Non-pigmented ciliary epithelial cell (primary cell): ENCODE results near the gene SMYD3.

Source experiments
- DNase-seq: peaks from one replicate; pipeline ENCODE4 v3.0.0-alpha.2; 2010; ENCODE audit warnings: low read depth

The SMYD3 gene

DNA sequence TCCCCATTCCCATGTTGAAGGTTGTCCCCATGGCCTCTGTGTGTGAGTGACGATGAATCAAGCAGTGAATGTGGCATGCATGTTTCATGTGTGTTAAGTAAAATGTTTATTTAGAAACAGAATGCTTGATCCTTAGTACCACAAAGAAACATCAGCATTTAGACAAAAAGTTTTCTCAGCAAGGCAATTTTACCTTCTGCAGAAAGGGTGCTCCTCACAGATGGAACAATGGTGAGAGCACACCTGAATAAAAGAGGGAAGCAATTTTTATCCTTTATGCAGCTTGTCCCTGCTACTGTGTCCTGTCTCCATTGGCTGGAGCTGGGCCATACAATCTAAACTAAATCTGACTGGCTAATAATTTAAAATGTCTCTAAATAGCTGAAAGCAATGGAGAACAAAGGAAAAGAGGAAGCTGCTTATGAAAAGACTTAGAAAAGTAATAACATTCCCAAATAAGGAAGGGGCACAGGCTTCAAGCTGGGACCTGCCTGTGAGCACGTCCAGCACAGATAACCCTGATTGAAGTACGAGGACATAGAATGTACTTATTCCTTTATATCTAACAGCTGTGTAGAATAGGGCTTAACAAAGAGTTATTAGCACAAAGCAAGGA, 8.4 kb upstream of the SMYD3 start:
- no peak for DNase-seq

DNA sequence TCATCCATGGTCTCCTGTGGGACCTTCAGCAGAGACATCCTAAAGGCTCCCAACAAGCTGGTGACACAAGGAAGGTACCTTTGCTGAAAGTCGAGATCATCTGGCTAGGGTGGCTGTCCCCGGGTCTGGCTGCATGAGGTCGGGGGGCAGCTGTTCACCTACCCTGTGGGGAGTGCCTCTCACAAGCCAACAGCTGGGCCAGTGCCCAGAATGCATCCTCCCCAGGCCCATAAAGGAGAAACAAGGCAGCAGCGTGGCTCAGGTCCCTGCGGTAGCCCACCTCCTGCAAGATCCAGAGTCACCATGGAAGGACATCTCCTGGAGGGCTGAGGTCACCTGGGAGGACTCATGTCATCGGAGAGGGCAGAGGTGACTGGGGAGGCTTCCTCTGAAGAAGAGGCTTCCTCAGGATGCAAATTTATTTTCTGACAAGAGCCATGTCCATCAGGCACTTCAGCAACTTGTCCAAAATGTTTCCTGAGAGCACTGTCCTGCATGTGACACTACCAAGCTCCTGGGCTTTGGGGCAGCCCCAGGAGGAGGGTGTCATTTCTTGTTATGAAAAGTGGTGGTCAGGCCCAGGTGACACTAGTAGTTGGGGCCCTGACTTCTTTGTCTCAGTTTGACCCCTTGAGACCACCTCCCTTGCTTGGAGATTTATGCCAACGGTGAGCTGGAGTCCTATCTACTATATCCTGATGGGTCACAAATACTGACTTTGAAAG, 6.7 kb upstream of the SMYD3 start:
- no peak for DNase-seq

DNA sequence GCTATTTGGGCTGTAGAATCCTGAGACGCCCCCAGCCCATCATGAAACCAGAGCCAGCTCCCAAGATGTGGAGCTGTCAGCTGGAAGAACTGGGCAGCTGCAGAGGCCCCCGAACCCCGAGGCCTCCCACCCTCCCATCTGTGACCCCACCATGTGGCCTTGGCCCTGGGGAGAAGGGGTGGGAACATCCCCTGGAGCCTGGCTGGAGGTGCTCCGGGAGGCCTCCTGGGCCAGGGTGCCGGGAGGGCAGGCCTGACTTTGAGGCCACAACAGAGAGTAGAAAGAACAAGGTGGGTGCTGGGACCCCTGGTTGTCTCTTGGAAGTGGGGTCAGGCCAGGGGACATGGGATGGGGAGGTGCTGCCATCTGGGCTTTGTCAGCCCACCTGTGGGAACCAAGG, 6.0 kb upstream of the SMYD3 start:
- DNase-seq, result no peak

DNA sequence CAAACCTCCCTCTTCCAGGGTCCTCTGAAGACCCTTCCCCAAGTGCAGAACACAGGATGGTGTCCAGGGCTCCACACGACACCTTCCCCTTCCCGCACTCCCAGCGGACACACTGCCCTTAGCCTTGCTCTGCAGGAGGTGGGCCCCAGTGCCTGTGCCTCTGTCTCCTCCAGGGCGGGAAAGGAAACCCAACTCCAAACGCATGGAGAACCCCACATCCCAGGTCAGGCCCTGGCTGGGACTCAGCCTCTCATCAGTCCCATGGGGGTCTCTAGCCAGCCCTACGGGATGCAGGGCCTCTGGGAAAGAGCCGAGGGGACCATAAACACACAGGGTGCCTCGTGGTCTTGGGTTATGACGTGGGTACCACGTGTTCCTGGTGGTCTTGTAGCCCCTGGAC, 5.6 kb upstream of the SMYD3 start:
- DNase-seq, result no peak

DNA sequence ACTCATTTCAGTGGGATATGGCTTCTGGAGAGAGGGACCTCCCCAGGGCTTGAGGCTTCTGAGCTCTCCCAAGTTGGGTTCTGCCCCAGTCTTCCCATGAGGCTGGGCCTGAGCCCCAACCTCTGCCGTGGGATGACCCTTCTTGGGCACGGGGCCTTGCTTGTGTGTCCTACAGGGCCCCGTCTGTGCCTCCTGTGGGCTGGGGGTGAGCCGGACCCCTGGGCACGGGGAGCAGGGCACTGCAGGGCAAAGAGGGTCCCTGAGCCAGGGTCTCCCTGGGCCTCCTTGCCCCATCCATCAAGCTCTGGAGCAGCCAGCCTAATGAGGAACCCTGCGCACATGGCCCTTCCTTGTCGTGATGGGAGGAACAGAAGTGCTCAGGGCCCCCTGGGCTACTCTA, 5.2 kb upstream of the SMYD3 start:
- no peak for DNase-seq

DNA sequence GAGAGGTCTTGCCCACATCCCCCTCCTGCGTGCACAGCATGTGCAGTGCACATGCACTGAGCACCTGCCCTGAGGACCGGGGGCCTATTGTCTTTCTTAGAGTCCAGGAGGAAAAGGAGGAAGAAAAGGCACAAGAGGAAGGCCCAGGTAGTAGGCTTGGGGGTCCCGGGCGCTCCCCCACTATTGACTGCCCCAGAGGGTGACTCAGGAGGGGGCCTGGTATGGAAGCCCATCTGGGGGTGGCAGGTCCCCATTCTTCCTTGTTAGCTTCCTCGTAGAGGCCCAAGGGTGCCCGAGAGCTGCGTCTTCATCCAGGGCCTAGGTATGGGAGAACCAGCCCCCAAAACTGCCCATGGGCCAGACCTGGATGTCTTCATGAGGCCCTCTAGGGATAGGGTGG, 4.1 kb upstream of the SMYD3 start:
- no peak for DNase-seq

DNA sequence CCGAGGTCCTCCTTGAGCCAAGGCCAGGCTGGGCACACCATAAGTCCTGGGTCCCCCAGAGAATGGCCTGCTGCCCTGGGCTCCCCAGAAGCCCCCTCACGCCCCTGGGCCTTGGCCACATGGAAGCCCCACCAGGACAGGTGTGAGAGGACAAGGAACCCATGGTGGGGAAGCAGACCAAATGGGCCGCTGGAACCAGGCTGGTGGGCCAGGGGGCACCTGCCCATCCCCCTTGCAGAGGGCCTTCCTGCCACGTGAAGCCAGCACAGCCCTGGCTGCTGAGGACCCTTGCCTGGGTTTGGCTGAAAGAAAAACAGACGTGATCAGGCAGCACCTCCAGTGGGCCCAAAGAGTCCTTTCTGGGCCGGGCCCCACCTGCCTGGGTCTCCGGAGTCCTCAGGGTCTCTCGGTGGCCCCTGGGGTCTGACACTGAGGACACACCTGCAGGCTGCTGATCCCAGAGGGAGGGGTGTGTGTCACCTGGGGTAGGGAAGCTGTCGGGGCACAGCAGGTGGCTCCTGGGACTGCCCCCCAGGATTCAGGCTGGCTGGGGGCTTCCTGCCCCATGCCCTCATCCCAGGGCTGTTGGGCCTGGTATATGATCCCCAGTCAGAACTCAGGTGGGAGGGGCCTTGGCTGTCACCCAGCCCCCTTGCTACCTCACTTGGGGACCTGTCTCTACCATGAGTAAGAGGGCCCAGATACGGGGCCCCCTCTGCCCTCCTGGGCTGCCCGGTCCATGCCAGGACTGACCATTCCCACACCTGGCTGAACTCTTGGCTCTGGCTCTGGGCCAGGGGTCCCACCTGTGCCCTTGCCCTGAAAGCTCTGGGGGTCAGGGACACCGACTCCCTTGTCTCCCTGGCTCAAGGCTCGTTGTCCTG, 3.3 kb upstream of the SMYD3 start:
- DNase-seq, result no peak

DNA sequence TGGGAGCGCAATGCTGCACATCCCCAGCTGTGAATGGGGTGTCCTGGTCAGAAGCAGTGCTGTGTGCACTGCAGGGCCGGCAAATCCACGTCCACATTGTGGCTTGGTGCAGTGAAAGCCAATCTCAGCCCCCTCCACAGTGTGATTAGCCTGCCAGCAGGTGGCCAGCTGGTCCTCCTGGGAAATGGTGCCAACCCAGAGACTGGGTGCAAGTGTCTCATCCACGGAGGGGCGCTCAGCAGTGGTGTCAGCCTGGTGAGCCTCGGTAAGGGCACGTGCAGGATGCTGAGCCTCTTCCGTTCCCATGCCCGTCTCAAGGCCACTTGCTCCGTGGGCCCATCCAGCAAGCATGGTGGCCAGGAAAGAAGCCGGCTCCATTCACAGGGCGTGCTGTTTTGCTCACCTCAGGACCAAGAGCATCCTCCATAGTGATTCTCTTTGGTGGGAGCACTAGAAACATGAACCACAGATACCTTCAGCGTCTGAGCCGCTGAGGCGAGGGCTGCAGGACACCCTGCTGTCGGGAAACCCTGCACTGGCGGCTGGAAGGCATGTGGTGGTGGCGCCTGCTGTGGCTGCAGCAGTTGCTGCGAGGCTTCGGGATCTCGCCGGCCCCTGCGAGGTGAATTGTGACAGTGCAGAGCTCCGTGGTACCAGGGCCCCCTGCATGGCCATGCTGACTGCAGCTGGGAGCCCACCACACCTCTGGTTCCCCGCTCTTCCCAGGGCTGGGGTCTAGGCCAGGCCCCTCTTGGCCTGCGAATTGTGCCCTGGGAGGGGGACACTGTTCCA, 2.0 kb upstream of the SMYD3 start:
- DNase-seq, result no peak

DNA sequence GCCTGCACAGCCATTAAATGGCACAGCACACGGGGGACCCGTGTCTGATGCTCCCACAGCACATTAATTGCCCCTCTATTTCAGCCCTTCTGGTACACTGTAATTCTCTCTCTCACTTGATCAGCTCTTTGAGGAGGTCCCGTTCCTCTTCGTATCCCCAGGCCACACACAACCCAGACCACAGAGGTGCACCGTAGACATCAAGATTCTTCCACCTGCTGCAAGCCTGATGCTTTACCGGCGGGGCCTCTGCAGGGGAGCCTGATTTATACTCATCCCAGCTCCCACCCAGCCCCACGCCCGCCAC, 759 bp downstream of the SMYD3 start:
- DNase-seq, result no peak

DNA sequence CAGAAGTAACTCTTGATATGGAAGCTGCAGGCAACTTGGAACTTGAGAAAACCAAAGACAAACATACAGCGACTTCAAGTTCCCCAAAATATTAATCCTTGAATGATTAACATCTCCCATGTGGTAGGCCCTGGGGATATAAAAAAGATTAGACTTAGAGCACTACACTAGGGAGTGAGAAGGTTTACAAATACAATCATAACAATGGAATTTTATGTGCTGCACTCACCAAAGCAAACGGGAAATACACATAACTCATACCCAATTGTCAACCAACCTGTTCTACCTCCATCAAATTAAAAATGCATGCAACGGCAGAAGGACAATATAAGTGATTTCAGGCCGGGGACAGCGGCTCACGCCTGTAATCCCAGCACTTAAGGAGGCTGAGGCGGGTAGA, 3.7 kb downstream of the SMYD3 start:
- DNase-seq, result no peak

DNA sequence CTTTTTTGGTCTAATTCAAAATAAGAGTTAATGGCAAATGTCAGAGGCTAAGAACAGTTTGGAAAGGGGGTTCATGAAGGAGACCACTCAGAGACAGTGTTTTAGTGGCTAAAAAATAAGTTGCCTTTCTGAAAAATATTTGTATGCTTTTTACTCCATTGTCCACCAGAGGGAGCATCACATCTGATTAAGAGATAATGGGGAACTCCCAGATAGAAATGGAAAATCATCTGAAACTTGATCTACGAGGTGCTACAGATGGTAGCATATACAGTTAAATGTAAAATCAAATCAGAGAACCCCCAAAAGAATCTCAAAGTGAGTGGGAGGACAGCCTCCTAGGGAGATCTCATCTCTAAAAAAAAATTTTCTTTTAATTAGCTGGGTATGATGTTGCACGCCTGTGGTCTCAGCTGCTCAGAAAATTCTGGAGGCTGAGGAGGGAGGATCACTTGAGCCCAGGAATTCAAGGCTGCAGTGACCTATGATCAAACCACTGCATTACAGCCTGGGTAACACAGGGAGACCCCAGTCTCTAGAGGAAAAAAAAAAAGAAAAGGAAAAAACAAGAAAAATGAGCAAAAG, 9.7 kb downstream of the SMYD3 start:
- DNase-seq, result no peak

DNA sequence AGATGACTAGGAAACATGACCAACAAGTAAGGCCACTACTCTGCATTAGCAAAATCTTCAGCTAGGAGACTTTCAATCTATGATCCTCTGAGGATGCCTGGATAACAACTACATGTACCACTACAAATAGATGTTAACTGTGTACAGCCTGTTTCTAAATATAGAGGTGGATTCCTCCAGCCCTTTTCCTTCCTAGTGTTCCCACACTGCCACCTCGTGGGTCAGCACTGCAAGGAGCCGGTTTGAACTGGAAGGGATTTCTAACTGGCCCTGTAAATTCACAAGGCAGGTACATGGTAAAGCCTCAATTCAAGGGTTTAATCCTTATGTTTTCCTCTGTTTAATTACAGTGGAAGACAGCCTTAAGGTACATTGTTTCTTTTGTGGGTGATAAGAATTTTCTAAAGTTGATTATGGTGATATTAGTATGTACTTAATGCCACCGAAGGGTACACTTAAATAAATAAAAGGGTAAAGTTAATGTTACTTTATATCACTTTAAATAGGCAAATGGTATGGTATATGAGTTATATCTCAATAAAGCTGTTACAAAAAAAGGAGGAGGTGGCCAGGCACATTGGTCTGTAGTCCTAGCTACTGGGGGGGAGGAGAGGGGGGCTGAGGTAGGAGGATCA, 14.4 kb downstream of the SMYD3 start:
- DNase-seq, result no peak

DNA sequence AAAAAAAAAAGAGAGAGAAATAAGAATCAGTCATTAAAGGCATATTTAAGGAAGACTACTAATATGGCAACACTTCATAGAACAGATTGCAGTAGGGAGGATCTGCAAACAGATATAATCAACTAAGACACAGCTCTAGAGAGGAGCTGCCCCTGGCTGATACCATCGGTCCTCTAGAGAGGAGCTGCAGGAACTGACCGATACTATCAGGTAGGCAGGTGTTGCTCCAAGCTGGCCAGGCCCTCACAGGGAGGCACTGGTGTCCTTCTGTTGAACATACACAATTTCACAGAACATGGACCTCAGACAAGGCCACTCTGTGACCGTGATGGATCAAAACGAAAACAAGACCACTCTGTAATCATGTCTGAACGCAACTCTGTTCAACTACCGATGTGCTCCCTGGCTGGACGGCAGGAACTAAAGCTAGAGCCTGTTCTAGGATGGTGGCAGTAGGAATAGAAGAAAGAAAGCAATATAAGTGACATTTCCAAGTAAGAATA, 15.5 kb downstream of the SMYD3 start:
- DNase-seq, result no peak

DNA sequence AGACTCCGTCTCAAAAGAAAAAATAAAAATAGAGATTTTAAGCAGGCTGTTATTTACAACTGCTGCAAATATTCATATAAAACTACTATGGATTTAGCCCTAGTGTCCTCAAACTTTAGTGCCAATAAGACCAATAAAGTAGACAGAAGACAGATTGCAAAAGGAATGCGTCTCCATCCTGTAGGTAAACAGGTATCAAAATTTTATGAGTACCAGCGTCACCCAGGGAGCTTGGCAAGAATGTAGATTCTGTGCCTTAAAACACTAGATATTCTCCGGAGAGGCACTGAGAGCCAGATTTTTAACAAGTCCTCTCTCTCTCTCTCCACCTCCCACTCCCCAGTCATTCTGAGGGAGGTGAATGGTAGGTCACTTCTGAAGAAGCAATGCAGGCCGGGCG, 18.4 kb downstream of the SMYD3 start:
- DNase-seq, result no peak

DNA sequence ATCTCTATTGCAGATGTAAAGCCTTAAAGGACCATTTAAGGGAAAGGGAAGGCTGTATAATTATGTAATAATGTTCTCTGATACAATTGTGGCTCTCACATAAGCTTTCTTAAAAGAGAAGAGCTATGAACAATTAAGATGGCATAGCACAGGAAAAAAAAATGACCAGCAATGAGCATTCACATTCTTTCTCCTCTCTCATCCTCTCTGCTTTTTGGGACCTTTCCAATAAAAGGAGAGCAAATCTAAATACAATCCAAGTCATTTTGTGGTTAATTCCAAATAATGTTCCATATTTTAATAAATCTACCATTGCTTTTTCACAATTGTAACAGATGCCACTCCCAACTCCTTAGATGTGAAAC, 23.5 kb downstream of the SMYD3 start:
- no peak for DNase-seq

DNA sequence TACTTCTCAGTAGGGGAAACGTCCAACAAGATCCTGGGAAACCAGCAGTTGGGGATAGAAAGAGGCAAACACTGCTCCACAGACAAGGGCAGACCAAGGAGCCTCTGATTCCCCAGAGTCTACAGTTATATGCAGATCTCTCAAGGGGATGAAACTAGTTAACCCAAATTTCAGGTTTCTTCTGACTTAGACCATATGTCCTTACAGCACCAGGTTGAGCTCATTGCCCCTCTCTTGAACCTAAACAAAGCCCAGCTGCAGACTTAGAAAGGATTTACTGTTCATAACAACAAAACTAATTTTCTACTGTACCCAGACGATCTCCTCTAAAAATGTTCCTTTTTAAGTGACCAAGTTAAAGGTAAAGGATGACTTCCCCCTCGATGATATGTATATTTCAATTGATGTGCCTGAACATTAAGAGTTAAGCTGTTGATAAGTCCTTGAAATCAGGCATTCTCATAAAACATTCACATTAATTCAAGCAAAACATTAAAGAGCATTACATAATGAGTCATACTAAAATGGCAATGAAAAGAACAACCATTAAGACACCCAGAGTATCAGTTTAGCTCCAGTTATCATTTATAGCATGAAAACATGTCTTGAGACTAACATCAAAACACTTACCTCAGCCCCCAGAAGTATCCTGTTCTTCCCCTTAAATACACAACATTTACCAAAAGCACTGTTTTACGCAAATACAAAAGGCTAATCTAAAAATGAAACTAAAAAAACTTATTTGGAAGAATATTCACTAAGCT, 24.1 kb downstream of the SMYD3 start:
- no peak for DNase-seq

DNA sequence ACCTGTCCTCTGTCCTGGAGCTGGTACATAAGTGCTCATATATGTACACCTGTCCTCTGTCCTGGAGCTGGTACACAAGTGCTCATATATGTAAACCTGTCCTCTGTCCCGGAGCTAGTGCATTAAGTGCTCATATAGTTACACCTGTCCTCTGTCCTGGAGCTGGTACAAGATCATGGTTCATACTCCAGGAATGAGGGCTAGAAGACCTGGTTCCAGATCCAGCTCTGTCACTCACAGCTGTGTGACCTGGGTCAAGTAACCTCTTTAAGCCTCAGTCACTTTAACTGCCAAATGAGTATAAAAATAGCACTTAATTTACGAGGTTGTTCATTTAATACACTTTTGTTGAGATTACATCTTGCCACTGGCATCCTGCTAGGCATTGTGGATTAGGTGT, 28.0 kb downstream of the SMYD3 start:
- DNase-seq, result no peak

DNA sequence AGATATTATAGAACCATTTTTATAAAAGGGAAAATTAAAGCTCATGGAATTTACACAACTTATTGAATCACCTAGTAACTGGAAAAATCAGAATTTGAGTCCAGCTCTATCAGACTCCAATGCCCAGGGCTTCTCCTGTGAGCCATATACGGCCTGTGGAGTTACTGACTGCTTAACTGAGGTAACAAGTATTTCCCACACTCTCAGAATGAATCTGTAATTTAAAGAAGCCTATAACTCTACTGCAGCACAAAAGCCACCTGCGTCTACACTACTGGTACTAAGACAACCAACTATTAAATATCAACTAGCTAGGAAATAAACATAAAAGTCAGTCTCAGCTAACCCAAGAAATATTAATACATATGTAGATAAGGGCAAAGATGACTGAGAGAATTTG, 29.4 kb downstream of the SMYD3 start:
- no peak for DNase-seq

DNA sequence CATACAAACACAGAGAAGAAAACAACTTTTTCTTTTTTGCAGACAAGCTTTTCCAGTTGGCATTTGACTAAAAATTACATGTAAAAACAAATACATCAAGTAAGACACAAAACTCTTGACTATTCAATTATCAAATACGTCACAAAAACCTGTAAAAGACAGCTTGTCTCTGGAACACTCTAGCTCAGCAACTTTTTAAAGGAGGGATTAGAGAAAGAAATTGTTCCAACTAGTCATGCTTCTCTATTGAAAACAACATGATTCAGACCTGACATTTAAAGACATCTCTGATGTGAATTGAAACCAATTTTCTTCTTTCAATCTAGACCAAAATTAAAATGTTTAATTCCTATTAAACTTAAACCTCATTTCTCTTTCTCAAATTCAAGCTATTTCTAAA, 30.3 kb downstream of the SMYD3 start:
- no peak for DNase-seq

DNA sequence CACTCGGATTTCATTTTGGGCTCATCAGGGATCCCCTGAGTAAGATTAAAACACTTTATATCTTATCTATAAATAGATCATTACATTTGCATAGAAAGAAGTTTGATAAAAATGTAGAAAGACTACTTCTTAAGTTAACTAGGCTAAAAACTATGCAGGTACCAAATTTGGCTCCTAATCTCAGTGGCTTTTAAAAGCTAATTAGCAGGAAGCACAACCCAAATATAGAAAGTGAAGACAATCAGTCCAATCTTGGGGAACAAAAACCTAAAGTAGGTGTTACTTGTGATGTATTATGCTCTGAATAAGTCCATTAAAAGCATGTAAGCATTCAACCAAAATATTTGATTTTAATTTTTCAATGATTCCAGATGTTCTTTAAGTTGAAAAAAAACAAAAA, 35.4 kb downstream of the SMYD3 start:
- no peak for DNase-seq

DNA sequence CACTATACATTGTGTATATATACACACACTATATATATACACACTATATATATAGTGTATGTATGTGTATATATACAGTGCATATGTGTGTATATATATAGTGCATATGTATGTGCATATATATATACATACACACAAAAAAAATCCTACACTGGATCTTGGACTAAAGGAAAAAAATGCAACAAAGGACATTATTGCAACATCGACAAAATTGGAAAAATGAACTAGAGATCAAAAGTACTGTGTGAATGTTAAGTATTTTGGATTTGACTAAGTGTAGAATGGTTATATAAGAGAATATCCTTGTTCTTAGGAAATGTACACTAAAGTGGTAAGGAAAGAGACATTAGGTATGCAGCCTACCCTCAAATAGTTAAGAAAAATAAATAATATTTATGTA, 36.5 kb downstream of the SMYD3 start:
- no peak for DNase-seq
